ENCODE data around the gene MTMR3.

DNA sequence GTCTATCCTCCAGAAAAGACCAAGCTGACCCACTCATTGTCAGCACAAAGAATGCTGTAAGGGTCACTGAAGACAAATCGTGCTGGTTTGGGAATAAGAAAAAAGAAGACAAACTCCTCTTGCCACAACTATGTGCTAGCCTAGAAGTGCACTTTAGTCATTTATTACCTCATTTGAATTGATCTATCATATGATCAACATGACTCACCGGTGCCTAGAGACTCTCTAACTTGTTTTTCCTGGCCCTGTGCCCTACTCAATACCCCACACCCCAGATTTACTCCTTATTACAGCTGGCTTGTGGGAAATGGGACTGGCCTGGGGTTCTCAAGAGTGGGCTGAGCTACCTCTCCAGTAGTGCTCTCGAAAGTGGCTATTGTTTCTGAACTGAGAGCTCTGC is 161.4 kb downstream of the MTMR3 start:
- TF ChIP-seq POLR2A (IDR thresholded peaks at IDR 0.05) (no peak), CTCF (IDR thresholded peaks at IDR 0.05) (no peak)

Data from breast epithelium (tissue), 3 donors.